ENCODE measurements around the gene RBCK1.

Gene RBCK1

DNA sequence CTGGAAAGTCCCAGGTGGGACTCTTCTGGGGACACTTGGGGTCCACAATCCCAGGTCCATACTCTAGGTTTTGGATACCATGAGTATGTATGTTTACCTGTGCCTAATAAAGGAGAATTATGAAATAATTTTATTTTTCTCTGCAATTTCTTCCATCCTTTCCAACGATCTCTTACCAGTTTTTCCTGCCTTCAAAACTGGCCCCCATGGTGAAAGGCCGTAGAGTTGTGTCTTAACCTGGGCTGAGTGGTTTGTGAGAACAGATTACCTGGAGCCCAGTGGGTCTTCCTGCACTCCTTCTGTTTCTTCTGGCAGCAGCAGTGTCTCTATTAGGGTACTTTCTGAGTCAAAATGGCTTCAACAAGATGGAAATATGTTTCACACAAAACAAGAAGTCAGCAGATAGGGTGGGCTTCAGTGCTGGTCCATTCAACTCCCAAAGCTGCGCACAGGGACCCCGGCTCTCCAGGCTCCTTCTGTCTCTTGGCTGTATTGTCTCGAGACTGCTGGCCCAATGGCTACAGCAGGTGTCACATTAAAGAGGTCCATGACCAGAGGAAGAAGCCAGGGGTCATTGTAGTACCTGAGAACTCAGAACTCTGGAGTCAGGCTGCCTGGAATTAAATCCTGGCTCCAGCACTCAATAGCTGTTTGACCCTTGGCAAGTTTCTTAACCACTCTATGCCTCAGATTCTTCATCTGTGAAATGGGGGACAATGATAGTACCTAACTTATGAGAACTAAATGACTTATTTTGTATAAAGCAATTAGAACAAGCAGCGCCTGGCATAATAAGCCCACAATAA, 10.5 kb upstream of the RBCK1 start:
- no peak for DNase-seq (ENCODE audit: low read depth in 3 of 3, low spot score in 1 of 3)

DNA sequence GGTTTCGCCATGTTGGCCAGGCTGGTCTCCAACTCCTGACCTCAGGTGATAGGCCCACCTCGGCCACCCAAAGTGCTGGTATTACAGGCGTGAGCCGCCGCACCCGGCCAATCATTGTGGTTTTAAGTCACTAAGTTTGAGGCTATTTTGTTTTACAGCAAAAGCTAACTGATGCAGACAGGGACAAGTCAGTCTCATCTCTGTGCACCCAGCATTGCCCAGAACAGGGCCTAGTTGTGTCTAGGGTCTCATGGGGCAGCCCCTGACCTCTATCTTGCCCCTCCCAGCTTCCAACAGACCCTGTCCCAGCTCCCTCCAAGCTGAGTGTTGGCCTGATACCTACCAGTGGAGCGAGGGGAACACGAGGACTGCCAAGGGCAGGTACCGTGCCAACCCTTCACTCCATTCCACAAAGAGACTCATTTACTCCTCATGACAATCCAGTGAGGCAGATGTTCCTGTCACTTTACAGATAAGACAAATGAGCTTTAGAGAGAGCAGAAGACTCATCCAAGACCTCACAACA, 8.9 kb upstream of the RBCK1 start:
- no peak for DNase-seq (ENCODE audit: low read depth in 3 of 3, low spot score in 1 of 3)

DNA sequence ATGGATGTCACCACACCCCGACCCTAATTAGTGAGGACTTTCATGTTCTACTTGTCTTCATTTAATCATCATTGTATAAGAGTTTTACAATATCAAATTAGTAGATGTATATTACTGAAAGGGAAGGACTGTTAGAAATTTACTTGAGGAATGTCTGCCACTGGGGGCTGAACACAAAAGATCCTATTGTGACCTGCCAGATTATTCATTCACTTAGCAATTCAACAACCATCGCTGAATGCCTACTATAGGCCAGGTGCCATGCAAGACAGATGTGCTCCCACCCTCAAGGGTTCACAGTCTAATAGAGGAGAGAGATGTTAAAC, 8.0 kb upstream of the RBCK1 start:
- no peak for DNase-seq (ENCODE audit: low read depth in 3 of 3, low spot score in 1 of 3)

DNA sequence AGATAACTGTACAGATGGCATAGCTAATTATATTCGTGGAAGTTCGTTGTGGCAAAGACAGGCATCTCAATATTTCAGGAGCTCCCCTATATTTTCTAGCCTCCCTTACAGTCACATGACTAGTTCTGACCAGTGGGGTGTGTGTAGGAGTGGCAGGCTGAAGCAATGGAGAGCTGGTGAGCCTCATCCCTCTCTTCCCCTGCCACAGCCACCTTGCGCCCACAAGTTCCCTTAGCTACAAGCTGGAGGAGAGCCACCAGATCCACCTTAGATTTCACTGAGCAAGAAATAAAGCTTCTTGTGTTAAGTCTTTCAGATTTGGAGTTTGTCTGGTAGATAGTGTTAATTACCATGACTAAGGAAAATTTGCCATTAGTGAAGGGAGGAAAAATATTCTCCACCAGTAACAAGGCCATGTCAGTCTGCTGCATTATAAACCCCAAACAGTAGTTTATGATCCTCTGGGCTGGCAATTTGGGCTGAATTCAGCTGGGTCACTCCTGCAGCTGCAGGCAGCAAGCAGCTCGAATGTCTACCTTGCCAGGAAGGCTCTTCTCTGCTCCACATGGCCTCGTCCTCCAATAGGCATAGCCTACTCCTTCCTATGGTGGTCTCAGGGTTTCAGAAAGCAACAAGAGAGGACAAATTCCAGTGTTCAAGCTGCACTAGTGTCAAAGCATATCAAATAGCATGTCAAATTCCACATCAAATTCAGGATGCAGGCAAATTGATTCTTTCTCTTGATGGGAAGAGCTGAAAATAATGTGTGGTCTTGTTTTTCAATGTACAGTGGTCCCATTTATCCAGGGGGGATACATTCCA, 7.4 kb upstream of the RBCK1 start:
- no peak for DNase-seq (ENCODE audit: low read depth in 3 of 3, low spot score in 1 of 3)

DNA sequence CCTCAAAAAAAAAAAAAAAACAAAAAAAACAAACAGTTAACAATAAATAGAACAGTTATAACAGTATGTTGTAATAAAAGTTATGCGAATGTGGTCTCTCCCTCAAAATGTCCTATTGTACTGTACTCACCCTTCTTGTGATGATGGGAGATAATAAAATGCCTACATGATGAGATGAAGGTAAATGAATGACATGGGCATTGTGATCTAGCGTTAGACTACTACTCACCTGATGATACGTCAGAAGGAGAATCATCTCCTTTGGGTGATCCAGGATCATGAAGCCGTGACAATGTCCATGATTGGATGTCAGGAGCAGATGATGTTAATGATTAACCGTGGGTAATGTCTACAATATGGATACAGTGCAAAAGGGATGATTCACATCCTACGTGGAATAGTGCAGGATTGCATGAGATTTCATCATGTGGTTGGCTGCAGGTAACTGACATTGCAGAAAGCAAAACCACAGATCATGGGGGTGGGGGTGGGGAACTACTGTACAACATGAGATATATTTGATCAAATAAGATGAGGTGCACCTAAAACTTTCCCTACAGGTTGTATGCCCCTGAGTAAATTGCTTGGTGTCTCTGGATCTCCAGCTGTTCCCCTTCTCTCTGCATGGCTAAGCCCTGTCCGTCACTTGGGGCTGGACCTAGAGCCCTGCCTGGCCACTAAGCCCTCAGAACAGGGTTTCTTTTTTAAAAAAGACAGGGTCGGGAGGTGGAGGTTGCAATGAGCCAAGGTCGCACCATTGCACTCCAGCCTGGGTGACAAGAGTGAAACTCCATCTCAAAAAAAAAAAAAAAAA, 6.2 kb upstream of the RBCK1 start:
- DNase-seq (ENCODE audit: low read depth in 3 of 3, low spot score in 1 of 3): no peak

DNA sequence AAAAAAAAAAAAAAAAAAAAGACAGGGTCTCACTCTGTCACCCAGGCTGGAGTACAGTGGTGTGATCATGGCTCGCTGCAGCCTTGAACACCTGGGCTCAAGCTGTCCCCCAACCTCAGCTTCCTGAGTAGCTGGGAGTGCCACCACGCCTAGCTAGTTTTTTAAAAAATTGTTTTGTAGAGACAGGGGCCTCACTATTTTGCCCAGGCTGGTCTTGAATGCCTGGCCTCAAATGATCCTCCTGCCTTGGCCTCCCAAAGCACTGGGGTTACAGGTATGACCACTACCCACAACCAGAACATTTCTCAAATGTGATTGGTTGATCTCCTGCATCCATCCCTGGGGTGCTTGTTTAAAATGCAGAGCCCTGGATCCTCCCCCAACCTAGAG, 5.6 kb upstream of the RBCK1 start:
- DNase-seq (ENCODE audit: low read depth in 3 of 3, low spot score in 1 of 3): no peak

DNA sequence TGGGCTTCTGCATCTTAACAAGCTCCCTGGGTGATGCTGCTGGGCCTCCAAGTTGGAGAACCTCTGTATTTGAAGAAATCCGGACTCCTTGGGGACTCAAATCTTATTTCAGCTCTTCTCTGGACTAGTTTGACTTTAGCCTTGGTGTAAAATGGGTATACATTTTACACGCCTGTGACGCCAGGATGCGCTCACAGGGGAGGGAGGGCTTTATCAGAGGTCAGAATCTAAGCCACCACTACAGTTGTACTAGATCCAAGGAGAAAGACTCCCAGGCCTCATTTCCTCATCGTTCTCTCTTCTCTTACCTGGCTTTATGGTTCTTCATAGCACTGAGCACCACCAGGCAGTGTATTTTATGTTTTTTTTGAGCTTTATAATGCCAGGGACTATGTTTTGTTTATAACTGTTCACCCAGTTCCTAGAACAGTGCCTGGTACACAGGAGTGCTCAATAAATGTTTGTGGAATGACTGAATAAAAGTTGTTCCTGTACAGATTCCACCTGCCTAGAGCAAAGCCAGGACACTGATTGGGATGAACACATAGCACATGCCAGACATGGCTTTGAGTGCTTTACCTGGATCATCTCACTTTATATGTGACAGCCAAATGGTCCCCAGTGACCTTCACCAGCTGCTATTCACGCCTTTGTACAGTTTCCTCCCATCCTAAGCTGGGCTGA, 5.1 kb upstream of the RBCK1 start:
- DNase-seq (ENCODE audit: low read depth in 3 of 3, low spot score in 1 of 3): no peak

DNA sequence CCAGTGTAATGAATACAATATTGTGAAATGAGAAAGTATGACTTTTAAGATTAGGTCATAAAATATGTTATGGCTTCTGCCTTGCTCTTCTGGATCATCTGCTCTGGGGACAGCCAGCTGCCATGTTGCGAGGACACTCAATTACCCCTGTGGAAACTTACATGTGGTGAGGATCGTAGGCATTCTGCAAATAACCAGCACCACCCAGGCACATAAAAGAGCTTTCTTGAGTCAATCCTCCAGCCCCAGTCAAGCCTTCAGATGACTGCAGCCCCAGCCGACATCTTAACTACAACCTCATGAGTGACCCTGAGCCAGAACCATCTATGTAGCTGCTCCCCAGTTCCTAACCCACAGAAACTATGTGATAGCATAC, 4.5 kb upstream of the RBCK1 start:
- DNase-seq (ENCODE audit: low read depth in 3 of 3, low spot score in 1 of 3): no peak

DNA sequence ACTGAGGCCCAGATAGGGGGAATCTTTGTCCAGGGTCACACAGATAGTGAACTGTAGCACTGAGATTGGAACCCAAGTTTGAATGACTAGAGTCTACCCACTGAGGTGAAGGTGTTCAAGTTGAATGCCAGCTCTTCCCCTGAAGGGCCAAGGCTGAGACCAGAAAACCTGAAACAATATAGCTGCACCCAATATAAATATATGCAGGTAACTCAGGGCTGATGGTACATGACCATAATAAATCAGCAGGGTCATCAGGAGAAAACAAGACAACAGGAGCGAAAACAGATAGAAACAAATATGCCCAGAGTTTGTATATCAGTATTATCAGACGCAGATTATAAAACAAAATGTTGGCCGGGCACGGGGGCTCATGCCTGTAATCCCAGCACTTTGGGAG, 4.0 kb upstream of the RBCK1 start:
- no peak for DNase-seq (ENCODE audit: low read depth in 3 of 3, low spot score in 1 of 3)

DNA sequence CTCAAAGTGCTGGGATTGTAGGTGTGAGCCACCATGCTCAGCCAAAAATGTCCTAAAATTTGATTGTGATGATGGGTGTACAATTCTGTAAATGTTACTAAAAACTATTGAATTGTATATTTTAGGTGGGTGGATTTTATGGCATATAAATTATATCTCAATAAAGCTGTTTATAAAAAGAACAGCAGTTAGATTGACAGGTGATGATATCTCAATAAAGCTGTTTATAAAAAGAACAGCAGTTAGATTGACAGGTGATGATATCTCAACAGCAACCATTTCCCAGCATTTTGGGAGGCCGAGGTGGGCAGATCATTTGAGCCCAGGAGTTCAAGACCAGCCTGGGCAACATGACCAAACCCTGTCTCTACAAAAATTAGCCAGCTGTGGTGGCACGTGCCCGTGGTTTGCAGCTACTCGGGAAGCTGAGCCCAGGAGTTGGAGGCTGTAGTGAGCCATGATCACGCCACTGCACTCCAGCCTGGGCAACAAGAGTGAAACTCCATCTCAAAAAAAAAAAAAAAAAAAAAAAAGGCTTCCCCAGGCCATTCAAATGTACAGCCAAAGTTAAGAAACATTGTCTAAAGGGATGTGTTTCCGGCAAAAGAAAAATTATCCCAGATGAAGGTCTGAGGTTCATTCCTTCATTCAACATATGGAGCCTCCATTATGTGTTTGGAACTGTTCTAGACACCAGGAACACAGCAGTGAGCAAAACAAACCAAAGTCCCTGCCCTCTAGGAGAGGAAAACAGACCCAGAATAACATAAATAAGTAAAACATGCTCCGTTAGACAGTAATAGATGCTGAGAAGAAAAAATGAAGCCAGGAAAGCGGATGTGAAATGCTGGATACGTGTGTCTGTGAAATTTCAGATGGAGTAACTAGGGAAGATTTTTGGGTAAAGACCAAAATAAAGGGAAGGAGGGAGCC, 1.6 kb upstream of the RBCK1 start:
- DNase-seq (ENCODE audit: low read depth in 3 of 3, low spot score in 1 of 3): no peak

DNA sequence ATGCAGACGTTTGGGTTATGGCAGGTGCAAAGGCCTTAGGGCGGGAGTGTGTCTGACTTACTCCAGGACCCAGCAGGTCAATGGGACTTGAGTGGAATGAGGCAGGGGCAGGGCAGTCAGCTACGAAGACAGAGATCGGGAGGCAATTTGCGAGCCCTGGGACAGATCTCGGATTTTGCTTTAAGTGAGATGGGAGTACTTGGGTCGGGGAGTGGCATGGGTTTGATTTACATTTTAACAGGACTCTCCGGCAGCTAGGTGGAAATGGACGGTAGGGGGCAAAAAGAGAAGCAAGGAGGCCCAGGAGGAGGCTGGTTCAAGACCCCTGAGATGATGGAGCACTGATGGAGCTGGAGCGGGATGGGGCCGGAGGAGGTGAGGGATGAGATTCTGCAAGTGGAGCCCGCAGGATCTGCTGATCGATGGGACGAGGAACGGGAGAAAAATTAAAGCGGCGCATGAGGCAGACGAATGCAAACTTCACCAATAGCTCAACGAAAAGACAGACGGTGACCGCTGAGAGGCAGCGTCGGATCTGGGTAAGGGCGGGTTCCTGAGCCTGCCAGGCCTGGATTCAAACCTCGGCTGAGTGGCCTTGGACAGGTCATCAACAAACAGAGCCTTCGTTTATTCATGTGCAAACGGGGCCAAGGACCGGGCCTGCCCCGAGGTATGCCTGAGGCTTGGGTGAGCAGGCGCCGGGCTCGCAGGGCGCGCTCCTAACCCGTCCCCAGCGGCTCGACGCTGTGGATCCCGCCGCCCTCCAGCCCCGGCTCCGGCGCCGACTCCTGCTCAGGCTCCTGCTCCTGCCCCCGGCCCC, 756 bp upstream of the RBCK1 start:
- DNase-seq (ENCODE audit: low read depth in 3 of 3, low spot score in 1 of 3): peak; percentile 21 to 43 (median 32)

DNA sequence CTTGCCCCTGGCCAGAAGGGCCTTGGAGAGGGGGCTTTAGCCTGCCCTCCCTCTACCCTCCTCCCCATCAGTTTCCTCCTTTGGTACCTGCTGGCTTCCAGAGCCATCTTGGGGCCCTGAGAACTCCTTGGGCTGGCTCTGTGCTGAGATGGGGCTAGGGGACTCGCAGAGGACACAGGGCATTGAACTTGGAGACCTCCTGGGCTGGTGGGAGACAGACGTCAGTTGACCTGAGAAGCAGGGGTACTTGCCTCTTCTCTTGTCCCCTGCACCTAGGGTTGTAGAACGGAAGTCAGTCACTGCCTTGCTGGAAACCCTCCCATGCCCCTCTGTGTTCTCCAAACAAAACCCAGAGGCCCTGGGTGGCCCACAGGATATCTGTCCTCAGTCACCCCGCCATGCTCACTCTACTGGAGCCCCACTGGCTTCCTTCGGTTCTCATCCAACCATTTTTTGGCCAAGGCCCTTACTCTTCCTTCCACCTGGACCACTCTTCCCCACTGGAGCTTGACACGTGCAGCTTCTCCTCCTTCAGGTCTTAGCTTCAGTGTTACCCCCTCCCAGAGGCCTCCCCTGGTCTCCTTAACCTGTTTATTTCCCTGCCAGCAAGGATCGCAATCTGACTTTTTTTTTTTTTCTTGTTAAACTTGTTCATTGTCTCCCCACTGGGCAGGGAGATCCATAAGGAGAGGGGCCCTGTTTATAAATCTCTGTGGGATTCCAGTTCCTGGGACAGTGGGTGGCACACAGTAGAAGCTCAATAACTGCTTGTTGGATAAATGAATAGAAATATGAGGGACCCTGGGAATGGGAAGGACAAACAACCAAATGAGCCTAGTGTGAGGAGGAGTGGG, 971 bp downstream of the RBCK1 start:
- DNase-seq (ENCODE audit: low read depth in 3 of 3, low spot score in 1 of 3): no peak

DNA sequence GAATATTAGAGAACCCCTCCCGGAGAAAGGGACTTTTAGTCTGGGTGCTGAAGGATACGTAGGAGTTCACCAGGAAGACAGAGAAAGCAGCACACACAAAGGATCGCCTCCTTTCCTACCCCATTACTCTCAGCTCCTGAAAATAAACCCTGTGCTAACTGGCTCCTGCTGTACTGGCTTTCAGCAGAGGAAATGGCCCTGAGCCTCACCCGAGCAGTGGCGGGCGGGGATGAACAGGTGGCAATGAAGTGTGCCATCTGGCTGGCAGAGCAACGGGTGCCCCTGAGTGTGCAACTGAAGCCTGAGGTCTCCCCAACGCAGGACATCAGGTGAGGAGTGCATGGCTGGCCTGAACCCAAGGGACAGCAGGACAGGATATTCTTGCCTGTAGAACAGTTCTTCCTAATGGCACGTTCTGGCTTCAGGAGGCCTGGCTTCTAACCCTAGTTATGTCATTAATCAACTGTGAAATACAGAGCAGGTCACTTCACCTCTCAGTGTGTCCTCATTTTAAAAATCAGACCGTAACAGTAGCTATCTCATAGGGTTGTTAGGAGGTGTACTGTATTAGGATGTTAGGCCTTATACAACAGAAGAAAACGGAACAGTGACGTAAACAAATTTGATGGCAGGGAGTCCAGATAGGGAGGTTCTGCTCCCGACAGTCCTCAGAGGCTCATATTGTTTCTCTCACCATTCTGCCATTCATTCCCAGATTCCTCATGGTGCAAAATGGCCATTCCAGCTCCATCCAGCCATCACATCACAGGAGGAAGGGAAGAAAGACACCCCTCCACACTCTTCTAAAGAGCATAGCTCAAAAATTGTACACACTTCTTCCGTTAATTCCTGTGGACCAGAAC, 1.8 kb downstream of the RBCK1 start:
- no peak for DNase-seq (ENCODE audit: low read depth in 3 of 3, low spot score in 1 of 3)

DNA sequence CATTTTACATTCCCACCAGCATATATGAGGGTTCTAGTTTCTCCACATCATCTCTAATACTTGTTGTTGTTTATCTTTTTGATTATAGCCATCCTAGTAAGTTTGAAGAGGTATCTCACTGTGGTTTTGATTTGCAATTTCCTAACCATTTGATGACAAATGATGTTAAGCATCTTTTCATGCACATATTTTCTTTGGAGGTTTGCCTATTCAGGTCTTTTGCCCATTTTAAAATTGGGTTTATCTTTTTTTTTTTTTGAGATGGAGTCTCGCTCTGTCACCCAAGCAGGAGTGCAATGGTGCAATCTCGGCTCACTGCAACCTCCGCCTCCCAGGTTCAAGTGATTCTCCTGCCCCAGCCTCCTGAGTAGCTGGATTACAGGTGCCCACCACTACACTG, 4.0 kb downstream of the RBCK1 start:
- DNase-seq (ENCODE audit: low read depth in 3 of 3, low spot score in 1 of 3): no peak

DNA sequence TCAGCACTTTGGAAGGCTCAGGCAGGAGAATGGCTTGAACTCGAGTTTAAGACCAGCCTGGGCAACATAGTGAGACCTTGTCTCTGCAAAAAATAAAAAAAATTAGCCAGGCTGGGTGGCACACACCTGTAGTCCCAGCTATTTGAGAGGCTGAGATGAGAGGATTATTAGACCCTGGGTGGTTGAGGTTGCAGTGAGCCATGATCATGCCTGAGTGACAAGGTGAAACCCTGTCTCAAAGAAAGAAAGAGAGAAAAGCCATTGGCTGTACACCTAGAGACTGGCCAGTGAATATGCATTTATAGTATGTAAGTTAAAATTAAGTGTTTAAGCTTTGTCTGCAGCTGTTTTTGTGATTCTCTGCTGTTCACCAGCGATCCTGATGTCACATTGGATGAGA, 6.1 kb downstream of the RBCK1 start:
- DNase-seq (ENCODE audit: low read depth in 3 of 3, low spot score in 1 of 3): no peak

DNA sequence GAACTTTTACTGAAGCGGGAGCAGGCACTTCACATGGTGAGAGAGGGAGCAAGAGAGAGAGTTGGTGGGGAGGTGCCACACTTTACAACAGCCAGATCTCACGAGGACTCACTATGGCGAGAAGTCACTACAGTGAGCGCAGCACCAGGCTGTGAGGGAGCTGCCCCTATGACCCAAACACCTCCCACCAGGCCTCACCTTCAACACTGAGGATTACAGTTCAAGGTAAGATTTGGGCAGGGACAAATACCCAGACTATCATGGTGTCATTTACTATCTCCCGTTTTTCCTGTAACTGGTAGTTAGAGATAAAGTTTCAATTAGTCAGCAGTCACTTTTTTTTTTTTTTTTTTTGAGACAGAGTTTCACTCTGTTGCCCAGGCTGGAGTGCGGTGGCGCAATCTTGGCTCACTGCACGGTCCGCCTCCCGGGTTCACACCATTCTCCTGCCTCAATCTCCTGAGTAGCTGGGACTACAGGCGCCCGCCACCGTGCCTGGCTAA, 7.8 kb downstream of the RBCK1 start:
- DNase-seq (ENCODE audit: low read depth in 3 of 3, low spot score in 1 of 3): no peak
